ENCODE measurements around the gene SH3BP4. TPM values are rescaled to one million over a fixed set of nuclear protein-coding genes. Genes with fewer than 3 reads are reported as not detected.

The SH3BP4 gene
- total RNA-seq, 2 experiments from 2014 or later, result 0.18 to 0.33 TPM

DNA sequence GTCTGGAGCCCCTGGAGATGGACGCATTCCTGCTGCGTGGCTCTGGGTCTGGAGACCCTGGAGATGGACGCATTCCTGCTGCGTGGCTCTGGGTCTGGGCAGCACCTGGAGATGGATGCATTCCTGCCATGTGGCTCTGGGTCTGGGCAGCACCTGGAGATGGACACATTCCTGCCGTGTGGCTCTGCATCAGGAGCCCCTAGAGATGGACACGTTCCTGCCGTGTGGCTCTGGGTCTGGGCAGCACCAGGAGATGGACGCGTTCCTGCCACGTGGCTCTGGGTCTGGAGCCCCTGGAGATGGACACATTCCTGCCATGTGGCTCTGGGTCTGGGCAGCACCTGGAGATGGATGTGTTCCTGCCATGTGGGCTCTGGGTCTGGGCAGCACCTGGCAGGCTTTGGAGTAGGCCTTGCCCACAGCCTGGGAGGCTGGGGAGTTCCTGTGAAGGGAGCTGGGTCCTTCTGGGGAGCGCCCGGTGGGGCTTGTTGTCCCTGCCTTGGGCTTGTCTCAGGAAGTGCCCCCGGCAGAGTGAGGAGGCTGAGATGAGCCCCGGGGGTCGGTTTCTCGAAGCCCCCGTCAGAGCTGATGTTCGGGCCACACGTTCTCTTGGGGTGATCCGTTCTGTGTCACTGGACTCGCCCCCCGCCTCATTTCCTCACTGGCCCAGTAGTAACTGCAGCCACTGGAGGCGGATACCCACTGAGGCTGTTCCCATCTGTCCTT lies 41.0 kb downstream of the SH3BP4 start:
- Mint-ChIP-seq H3K4me3 (no peak overlapping the region), H3K36me3 (no peaks in the 10 kb centered on the region), H3K27ac (no peak overlapping the region), H3K4me1 (no peaks in the 10 kb centered on the region), H3K9me3 (no peaks in the 10 kb centered on the region), H3K27me3 (peaks cover 10% of the 10 kb centered on the region)
- DNase-seq, result no peak

DNA sequence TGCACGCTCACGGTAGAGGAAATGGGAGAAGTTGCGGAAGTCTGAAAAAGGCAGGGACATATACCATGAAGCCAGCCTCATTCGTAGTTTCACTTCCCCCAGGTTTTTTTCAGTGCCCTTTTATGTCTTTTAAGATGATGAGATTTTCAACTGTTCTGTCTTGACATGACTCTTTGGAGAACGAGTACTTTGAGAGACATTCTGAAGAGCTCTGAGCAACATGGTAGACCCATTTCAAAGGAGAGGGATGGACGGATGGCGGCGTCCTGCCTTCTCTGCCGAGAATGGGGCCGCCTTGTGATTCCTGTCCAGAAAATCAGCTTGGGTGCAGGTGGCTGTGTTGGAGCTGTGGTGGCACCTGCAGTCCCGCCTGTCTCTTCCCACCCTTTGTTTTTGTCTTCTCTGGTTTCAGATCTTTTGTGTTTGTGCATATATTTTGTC lies 41.7 kb downstream of the SH3BP4 start:
- Mint-ChIP-seq H3K36me3 (no peaks in the 10 kb centered on the region), H3K4me3 (no peak overlapping the region), H3K4me1 (no peaks in the 10 kb centered on the region), H3K9me3 (no peaks in the 10 kb centered on the region), H3K27me3 (peaks cover 9% of the 10 kb centered on the region), H3K27ac (no peak overlapping the region)
- no peak for DNase-seq

DNA sequence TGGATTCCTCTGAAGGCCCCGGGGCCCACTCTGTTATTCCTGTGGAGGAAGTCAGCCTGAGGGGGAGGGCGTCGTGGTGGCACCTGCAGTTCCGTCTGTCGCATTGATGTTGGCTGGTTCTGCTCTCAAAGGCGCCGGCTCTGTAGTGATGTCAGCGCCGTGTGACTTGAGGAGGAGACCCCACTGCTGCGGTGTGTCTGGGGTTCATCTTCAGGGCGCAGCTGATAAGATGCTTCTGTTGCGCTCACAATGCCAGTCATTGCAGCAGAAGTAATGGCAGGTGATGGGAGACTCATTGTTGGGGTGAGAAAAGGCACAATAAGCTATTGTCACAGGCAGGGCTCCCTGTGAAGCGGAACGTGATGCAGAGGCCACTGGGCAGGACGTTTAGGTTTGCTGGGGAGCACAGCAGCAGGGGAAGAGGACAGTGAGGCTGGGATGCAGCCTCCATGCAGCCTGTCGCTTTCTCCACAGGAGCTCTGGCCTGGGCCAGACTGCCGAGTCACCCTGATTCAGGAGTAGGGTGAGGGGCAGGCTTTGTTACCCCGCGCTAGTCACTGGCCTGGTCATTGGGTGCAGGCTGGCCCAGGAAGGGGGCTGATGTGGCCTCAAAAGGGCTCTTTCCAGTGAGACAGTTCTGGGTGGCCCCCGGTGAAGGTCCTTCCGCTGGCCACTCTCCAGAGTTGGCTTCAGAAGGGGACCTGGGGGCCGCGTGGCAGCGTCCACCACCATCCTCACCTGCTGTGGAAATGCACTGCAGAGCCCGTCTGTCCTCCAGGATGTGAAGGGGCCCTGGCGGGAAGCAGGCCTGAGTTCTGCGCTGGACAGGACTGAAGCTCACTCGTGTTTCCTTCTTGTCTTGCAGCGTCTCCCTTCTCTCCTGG lies 42.9 kb downstream of the SH3BP4 start:
- H3K36me3 Mint-ChIP-seq, result no peaks in the 10 kb centered on the region
- H3K9me3 Mint-ChIP-seq, result no peaks in the 10 kb centered on the region
- H3K4me3 Mint-ChIP-seq, result no peak overlapping the region
- peaks cover 8% of the 10 kb centered on the region for H3K27me3 Mint-ChIP-seq
- H3K27ac Mint-ChIP-seq, result no peak overlapping the region
- H3K4me1 Mint-ChIP-seq, result no peaks in the 10 kb centered on the region
- DNase-seq, result no peak

- Mint-ChIP-seq H3K4me3 (no peak overlapping the region), H3K27me3 (peaks cover 4% of the 10 kb centered on the region), H3K9me3 (no peaks in the 10 kb centered on the region), H3K4me1 (no peaks in the 10 kb centered on the region), H3K36me3 (no peaks in the 10 kb centered on the region), H3K27ac (no peak overlapping the region)
- no peak for DNase-seq
Observed at GRCh38 chr2:234995332-234996068, 43.7 kb downstream of the SH3BP4 start.

DNA sequence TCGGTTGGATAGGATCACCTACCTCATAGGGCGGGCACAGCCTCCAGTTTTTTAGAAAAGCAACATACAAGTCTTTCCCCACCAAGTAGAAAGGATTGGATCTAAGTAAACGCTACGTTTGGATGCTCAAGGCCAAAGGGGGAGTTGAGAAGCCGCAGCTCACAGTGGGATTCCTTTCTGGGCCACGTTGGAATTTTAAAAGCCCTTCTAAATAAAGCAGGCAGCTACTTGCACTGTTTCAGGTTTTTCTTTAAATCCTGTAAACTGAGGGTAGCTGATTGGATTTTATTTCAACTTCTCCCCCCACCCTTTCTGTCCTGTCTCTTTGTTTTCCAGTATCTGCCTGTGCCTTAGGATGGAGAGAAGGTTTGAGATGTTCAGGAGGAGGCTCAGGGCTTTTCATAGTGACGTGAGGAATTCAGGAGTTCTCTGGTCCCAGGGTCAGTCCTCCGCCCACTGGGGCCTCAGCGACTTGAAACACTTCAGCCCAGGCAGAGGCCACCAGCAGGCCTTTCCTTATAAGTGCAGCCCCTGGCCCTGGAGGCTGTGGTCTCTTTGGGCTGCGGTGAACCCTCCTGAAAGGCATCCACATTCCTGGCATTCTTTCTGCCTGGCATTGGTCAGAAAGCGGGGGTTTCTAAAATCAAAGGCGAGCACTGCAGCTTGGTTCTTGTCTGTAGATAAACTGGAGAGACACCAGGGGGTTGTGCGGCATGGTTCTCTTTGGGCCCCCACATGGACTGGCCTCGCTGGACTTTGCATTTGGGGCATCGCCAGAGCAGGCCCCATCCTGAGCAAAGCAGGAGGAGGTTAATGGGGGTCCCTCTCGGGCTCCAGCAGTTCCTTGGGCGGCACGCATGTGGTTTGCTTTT lies 44.5 kb downstream of the SH3BP4 start:
- Mint-ChIP-seq H3K36me3 (no peaks in the 10 kb centered on the region), H3K4me1 (no peaks in the 10 kb centered on the region), H3K4me3 (no peak overlapping the region), H3K27ac (no peak overlapping the region), H3K27me3 (peaks cover 4% of the 10 kb centered on the region), H3K9me3 (no peaks in the 10 kb centered on the region)
- no peak for DNase-seq

DNA sequence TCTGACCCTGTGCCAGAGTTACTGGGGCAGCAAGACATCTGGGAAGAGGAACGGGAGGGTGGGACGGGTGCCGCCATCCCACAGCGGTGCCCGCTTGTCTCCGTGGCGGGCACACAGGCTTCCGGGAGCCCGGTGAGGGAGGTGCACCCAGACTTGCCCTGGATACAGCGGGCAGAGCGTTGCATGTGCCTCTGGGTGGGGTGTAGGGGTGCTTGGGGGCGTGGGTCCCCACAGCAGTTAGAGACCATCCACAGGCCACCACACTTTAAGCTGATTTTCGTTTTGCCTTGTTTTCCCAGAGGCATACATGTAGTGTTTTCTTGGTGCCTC lies 45.1 kb downstream of the SH3BP4 start:
- Mint-ChIP-seq H3K27ac (no peak overlapping the region), H3K4me3 (no peak overlapping the region), H3K27me3 (peaks cover 4% of the 10 kb centered on the region), H3K4me1 (no peaks in the 10 kb centered on the region), H3K9me3 (no peaks in the 10 kb centered on the region), H3K36me3 (no peaks in the 10 kb centered on the region)
- no peak for DNase-seq

GRCh38 chr2:234997389-234997788 lies 45.6 kb downstream of the SH3BP4 start:
- Mint-ChIP-seq H3K4me1 (no peaks in the 10 kb centered on the region), H3K9me3 (no peaks in the 10 kb centered on the region), H3K4me3 (no peak overlapping the region), H3K27ac (no peak overlapping the region), H3K27me3 (peaks cover 4% of the 10 kb centered on the region), H3K36me3 (no peaks in the 10 kb centered on the region)
- DNase-seq, result no peak

- H3K27me3 Mint-ChIP-seq, result no peaks in the 10 kb centered on the region
- H3K4me1 Mint-ChIP-seq, result no peaks in the 10 kb centered on the region
- H3K4me3 Mint-ChIP-seq, result no peak overlapping the region
- no peak for DNase-seq
- H3K36me3 Mint-ChIP-seq, result no peaks in the 10 kb centered on the region
- no peaks in the 10 kb centered on the region for H3K9me3 Mint-ChIP-seq
- no peak overlapping the region for H3K27ac Mint-ChIP-seq
Observed at GRCh38 chr2:234998404-234999211, 46.8 kb downstream of the SH3BP4 start.

- Mint-ChIP-seq H3K9me3 (no peaks in the 10 kb centered on the region), H3K27ac (no peak overlapping the region)
Observed at GRCh38 chr2:234999740-235000425, 48.1 kb downstream of the SH3BP4 start.

DNA sequence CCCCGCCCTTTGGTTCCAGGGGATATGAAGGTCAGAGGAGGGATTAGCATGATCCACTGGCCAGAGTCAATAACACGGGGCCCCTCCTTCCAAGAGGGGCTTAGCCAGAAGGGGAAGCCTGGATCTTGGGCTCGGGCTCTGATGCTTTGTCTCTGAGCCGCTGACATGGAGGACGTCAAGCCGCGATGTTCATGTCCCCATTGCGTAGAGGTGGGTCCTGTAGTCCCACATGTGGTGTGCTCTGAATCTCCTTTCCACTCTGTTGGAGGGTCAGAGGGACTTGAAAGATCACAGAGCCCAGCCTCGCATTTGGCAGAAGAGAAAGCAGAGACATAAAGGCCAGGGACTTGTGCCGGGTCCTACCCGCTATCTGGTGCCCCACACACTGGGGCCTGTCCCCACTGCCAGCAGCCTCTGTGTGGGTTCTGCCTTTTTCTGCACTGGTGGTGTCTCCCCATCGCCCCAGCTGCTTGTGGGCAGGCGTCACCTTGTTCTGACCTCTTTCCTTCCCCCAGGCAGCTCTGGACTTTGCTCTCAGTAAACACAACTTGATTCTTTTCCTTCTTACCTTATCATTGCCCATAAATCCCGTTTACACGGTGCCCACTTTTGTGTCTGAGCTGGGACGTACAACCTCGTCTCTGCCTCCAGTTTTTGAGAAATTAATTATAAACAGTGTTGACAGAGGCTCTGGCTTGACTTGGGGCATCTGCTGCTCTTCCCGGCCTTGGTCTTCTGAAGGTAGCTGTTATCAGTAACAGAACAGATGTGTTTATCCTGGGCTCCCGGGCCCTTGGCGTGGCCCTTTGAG lies 48.8 kb downstream of the SH3BP4 start:
- no peaks in the 10 kb centered on the region for H3K4me1 Mint-ChIP-seq
- H3K27ac Mint-ChIP-seq, result no peak overlapping the region
- H3K27me3 Mint-ChIP-seq, result no peaks in the 10 kb centered on the region
- H3K9me3 Mint-ChIP-seq, result no peaks in the 10 kb centered on the region
- no peak overlapping the region for H3K4me3 Mint-ChIP-seq
- no peak for DNase-seq
- H3K36me3 Mint-ChIP-seq, result no peaks in the 10 kb centered on the region

More at GRCh38 chr2:234999740-235000425, 48.1 kb downstream of the SH3BP4 start:
- H3K27me3 Mint-ChIP-seq, result no peaks in the 10 kb centered on the region
- no peak for DNase-seq
- no peaks in the 10 kb centered on the region for H3K4me1 Mint-ChIP-seq
- no peak overlapping the region for H3K4me3 Mint-ChIP-seq
- H3K36me3 Mint-ChIP-seq, result no peaks in the 10 kb centered on the region

DNA sequence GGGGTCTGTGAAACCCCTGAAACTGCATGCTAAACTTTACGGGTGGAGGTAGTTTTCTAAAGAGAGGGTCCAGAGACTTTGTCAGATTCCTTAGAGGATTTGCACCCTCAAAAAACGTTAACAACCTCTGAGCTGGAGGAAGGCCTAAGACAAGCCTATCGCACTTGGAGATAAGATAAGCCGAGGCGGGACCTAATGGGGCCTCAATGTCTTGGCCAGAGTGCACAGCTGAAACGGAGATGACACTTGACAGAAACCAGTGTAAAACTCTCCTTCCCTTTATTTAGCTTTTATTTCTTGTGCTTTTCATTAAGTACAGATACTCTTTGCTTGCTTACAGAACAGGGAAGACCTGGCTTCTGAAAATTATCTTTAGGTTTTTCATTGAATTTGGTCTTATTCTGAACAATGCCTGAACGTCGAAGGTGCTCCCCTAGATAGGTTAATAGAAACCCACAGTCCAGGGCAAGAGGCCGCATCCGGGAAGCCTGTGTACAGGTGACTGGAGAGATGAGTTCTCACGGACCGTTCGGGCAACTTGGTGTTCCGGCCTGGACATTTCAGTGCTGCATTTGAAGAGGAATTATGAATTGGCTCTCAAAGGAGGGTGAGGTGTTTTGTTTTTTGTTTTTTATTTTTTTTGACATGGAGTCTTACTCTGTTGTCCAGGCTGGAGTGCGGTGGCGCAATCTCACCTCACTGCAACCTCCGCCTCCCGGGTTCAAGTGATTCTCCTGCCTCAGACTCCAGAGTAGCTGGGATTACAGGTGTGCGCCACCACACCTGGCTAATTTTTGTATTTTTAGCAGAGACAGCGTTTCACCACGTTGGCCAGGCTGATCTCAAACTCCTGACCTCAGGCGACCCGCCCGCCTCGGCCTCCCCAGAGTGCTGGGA lies 49.7 kb downstream of the SH3BP4 start:
- Mint-ChIP-seq H3K4me3 (no peak overlapping the region), H3K27ac (no peak overlapping the region), H3K9me3 (no peaks in the 10 kb centered on the region), H3K4me1 (no peaks in the 10 kb centered on the region), H3K27me3 (no peaks in the 10 kb centered on the region), H3K36me3 (no peaks in the 10 kb centered on the region)
- DNase-seq, result no peak

Data from activated naive CD8-positive, alpha-beta T cell treated with anti-CD3 and anti-CD28 coated beads for 36 hours (primary cell).